Measurements from ENCODE around the gene LAMA3.

LAMA3 gene

GRCh38 chr18:23992089-23992940 lies 303.1 kb downstream of the LAMA3 start:
- Histone ChIP-seq H3K27me3 (ENCODE audit: insufficient read depth, low read length) (peaks cover 10% of the 10 kb centered on the region), H3K4me1 (ENCODE audit: insufficient read depth, low read length) (no peaks in the 10 kb centered on the region), H3K36me3 (ENCODE audit: insufficient read depth, low read length) (no peaks in the 10 kb centered on the region), H3K9me3 (ENCODE audit: low read length) (no peaks in the 10 kb centered on the region), H3K4me3 (ENCODE audit: low read length) (no peak overlapping the region), H2AFZ (ENCODE audit: low read depth, low read length) (no peak overlapping the region)

GRCh38 chr18:23992941-23993280 lies 303.7 kb downstream of the LAMA3 start:
- Histone ChIP-seq H3K4me3 (ENCODE audit: low read length) (no peak overlapping the region), H3K9me3 (ENCODE audit: low read length) (no peaks in the 10 kb centered on the region), H3K4me1 (ENCODE audit: insufficient read depth, low read length) (no peaks in the 10 kb centered on the region), H3K27me3 (ENCODE audit: insufficient read depth, low read length) (peaks cover 10% of the 10 kb centered on the region), H2AFZ (ENCODE audit: low read depth, low read length) (no peak overlapping the region), H3K36me3 (ENCODE audit: insufficient read depth, low read length) (no peaks in the 10 kb centered on the region)

- no peaks in the 10 kb centered on the region for H3K36me3 ChIP-seq (ENCODE audit: insufficient read depth, low read length)
- H3K4me3 ChIP-seq (ENCODE audit: low read length), result no peak overlapping the region
- H3K4me1 ChIP-seq (ENCODE audit: insufficient read depth, low read length), result no peaks in the 10 kb centered on the region
- no peaks in the 10 kb centered on the region for H3K9me3 ChIP-seq (ENCODE audit: low read length)
- no peak overlapping the region for H2AFZ ChIP-seq (ENCODE audit: low read depth, low read length)
- H3K27me3 ChIP-seq (ENCODE audit: insufficient read depth, low read length), result peaks cover 10% of the 10 kb centered on the region
Observed at GRCh38 chr18:23994361-23994902, 305.2 kb downstream of the LAMA3 start.

- H3K9me3 ChIP-seq (ENCODE audit: low read length), result no peaks in the 10 kb centered on the region
- no peaks in the 10 kb centered on the region for H3K36me3 ChIP-seq (ENCODE audit: insufficient read depth, low read length)
- no peak overlapping the region for H2AFZ ChIP-seq (ENCODE audit: low read depth, low read length)
- H3K4me3 ChIP-seq (ENCODE audit: low read length), result no peak overlapping the region
- H3K27me3 ChIP-seq (ENCODE audit: insufficient read depth, low read length), result peaks cover 13% of the 10 kb centered on the region
- no peaks in the 10 kb centered on the region for H3K4me1 ChIP-seq (ENCODE audit: insufficient read depth, low read length)
Observed at GRCh38 chr18:23995180-23995579, 305.9 kb downstream of the LAMA3 start.

DNA sequence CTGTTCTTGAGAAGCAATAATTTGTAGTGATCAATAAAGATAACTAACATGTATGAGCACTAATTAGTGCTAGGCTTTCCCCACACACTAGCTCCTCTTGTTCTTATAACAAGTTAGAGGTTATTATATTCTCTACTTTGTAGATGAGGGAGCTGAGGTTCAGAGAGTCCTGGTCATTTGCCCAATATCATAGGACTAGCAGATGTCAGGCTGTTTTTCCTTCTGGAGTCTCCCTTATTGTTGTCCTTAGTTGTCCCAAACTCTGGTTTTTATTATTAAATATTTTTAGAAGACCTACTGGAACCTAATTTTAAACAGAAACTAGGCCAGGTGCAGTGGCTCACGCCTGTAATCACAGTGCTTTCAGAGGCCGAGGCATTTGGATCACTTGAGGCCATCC lies 308.8 kb downstream of the LAMA3 start:
- Histone ChIP-seq H2AFZ (ENCODE audit: low read depth, low read length) (no peak overlapping the region), H3K36me3 (ENCODE audit: insufficient read depth, low read length) (no peaks in the 10 kb centered on the region), H3K27me3 (ENCODE audit: insufficient read depth, low read length) (peaks cover 5% of the 10 kb centered on the region), H3K4me1 (ENCODE audit: insufficient read depth, low read length) (no peaks in the 10 kb centered on the region), H3K4me3 (ENCODE audit: low read length) (no peak overlapping the region), H3K9me3 (ENCODE audit: low read length) (no peaks in the 10 kb centered on the region)

- Histone ChIP-seq H3K36me3 (ENCODE audit: insufficient read depth, low read length) (no peaks in the 10 kb centered on the region), H3K9me3 (ENCODE audit: low read length) (no peaks in the 10 kb centered on the region), H3K4me3 (ENCODE audit: low read length) (no peak overlapping the region), H2AFZ (ENCODE audit: low read depth, low read length) (no peak overlapping the region), H3K27me3 (ENCODE audit: insufficient read depth, low read length) (peaks cover 3% of the 10 kb centered on the region), H3K4me1 (ENCODE audit: insufficient read depth, low read length) (no peaks in the 10 kb centered on the region)
Observed at GRCh38 chr18:23998820-23999219, 309.6 kb downstream of the LAMA3 start.

GRCh38 chr18:24000613-24001490 lies 311.6 kb downstream of the LAMA3 start:
- peaks cover 5% of the 10 kb centered on the region for H3K27me3 ChIP-seq (ENCODE audit: insufficient read depth, low read length)
- H3K4me1 ChIP-seq (ENCODE audit: insufficient read depth, low read length), result no peaks in the 10 kb centered on the region
- H2AFZ ChIP-seq (ENCODE audit: low read depth, low read length), result no peak overlapping the region

GRCh38 chr18:24002479-24002878 lies 313.2 kb downstream of the LAMA3 start:
- H2AFZ ChIP-seq (ENCODE audit: low read depth, low read length), result no peak overlapping the region
- H3K4me3 ChIP-seq (ENCODE audit: low read length), result no peak overlapping the region
- no peaks in the 10 kb centered on the region for H3K9me3 ChIP-seq (ENCODE audit: low read length)
- no peaks in the 10 kb centered on the region for H3K4me1 ChIP-seq (ENCODE audit: insufficient read depth, low read length)
- peaks cover 5% of the 10 kb centered on the region for H3K27me3 ChIP-seq (ENCODE audit: insufficient read depth, low read length)
- H3K36me3 ChIP-seq (ENCODE audit: insufficient read depth, low read length), result no peaks in the 10 kb centered on the region

More at GRCh38 chr18:24000613-24001490, 311.6 kb downstream of the LAMA3 start:
- Histone ChIP-seq H3K4me3 (ENCODE audit: low read length) (no peak overlapping the region), H3K36me3 (ENCODE audit: insufficient read depth, low read length) (no peaks in the 10 kb centered on the region), H3K9me3 (ENCODE audit: low read length) (no peaks in the 10 kb centered on the region)

DNA sequence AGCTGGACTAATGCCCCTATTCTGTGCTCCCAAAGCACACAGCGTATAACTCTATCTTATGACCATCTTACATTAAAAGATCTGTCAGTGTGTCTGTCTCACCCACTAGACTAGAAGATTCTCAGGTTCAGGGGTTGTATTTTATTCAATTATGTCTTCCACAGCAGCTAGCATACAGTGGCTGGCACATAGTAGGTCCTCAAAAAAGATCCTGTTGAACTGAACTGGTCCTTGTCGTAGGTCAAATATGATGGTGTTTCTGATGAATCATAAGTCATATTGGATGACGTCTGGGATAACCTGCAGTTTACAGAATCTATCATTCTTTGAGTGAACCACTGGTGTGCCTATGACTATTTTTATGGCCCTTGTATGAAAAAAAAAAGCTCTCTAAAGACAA lies 314.0 kb downstream of the LAMA3 start:
- Histone ChIP-seq H3K36me3 (ENCODE audit: insufficient read depth, low read length) (no peaks in the 10 kb centered on the region), H2AFZ (ENCODE audit: low read depth, low read length) (no peak overlapping the region), H3K9me3 (ENCODE audit: low read length) (no peaks in the 10 kb centered on the region), H3K27me3 (ENCODE audit: insufficient read depth, low read length) (peaks cover 10% of the 10 kb centered on the region), H3K4me3 (ENCODE audit: low read length) (no peak overlapping the region), H3K4me1 (ENCODE audit: insufficient read depth, low read length) (no peaks in the 10 kb centered on the region)

DNA sequence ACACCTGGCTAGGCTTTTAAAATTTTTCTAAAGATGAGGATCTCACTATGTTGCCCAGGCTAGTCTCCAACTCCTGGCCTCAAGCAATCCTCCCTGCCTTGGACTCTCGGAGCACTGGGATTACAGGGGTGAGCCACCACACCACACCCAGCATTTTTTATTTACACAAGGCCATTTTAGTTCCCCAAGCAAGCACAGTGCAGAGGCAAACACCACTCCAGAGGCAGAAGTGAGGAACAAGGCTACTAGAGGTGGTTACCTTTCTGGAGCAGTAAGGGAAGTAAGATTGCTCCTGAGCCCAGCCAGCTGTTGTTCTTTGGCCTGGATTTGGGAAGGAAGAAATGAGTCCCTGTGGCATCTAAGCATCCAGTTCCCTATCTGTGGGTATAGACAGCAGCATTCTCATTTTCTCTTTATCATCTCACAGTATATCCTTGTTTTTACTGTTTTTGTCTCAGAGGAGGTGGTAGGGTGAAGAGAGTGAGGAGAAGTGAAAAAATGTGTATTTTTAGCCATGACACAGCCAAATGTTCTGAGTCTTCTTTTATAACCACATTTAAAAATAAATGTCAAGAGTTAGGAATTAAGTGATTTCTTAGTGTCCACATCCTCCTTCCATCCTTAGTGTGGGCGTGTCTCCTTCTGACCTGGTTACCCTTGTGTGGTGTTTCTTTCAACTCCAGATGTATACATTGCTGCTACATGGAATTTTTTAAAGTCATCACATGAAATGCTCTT lies 314.8 kb downstream of the LAMA3 start:
- Histone ChIP-seq H3K4me3 (ENCODE audit: low read length) (no peak overlapping the region), H2AFZ (ENCODE audit: low read depth, low read length) (no peak overlapping the region), H3K36me3 (ENCODE audit: insufficient read depth, low read length) (no peaks in the 10 kb centered on the region), H3K27me3 (ENCODE audit: insufficient read depth, low read length) (peaks cover 14% of the 10 kb centered on the region), H3K4me1 (ENCODE audit: insufficient read depth, low read length) (no peaks in the 10 kb centered on the region), H3K9me3 (ENCODE audit: low read length) (no peaks in the 10 kb centered on the region)

All from neuron (in vitro differentiated cells).